Liver (tissue), 9 donors: ENCODE measurements around the gene TP53AIP1. TPM values are rescaled to one million over a fixed set of nuclear protein-coding genes. Genes with fewer than 3 reads are reported as not detected.

Experiments
- DNase-seq: peaks from one replicate; pipeline ENCODE4 v3.0.0-alpha.2; 2017; ENCODE audit warnings: low spot score
- H3K27ac ChIP-seq, 2 donors: one replicate each; pipeline ENCODE4 v1.7.0; 2013; ENCODE audit warnings: inconsistent platforms in 2 of 2, low read length in 2 of 2, control low read depth in 1 of 2, low read depth in 1 of 2, mild to moderate bottlenecking in 1 of 2
- H3K27me3 ChIP-seq, 4 donors: one replicate each; pipeline versions ENCODE4 v1.6.1 to v1.7.0; 2013; ENCODE audit warnings: low read length in 3 of 4, inconsistent platforms in 1 of 4, mild to moderate bottlenecking in 1 of 4, moderate library complexity in 1 of 4; ENCODE audit not compliant: control insufficient read depth in 4 of 4, insufficient read depth in 4 of 4
- H3K36me3 ChIP-seq, 4 donors: one replicate each; pipeline versions ENCODE4 v1.6.1 to v1.7.0; 2013; ENCODE audit warnings: low read length in 3 of 4, mild to moderate bottlenecking in 3 of 4, low read depth in 1 of 4, moderate library complexity in 1 of 4; ENCODE audit not compliant: control insufficient read depth in 4 of 4, insufficient read depth in 3 of 4
- H3K4me1 ChIP-seq, 4 donors: one replicate each; pipeline versions ENCODE4 v1.6.1 to v1.7.0; 2013; ENCODE audit warnings: low read length in 3 of 4, mild to moderate bottlenecking in 3 of 4, moderate library complexity in 1 of 4; ENCODE audit not compliant: control insufficient read depth in 4 of 4, insufficient read depth in 4 of 4
- H3K4me3 ChIP-seq, 3 donors: one replicate each; pipeline versions ENCODE4 v1.6.1 to v1.7.0; 2013; ENCODE audit warnings: low read length in 3 of 3, control low read depth in 1 of 3, low read depth in 1 of 3, mild to moderate bottlenecking in 1 of 3
- H3K9ac ChIP-seq, 2 donors: one replicate each; pipeline ENCODE4 v1.7.0; 2013; ENCODE audit warnings: low read length in 2 of 2, mild to moderate bottlenecking in 2 of 2, moderate library complexity in 2 of 2, control low read depth in 1 of 2, low read depth in 1 of 2
- H3K9me3 ChIP-seq, 4 donors: one replicate each; pipeline versions ENCODE4 v1.6.1 to v1.7.0; 2013; ENCODE audit warnings: low read length in 3 of 4; ENCODE audit not compliant: control insufficient read depth in 4 of 4
- FOXA1 ChIP-seq: IDR thresholded peaks from 2 replicates; pipeline ENCODE4 v1.6.1; 2016; ENCODE audit warnings: antibody characterized with exemption
- FOXA2 ChIP-seq: IDR thresholded peaks from 2 replicates; pipeline ENCODE4 v1.6.1; 2016; ENCODE audit warnings: antibody characterized with exemption
- GABPA ChIP-seq, 2 donors: IDR thresholded peaks in 1 of 2; conservative IDR thresholded peaks in 1 of 2; 2 replicates each; pipeline ENCODE4 v1.6.1; 2016; ENCODE audit warnings: antibody characterized with exemption in 2 of 2, mild to moderate bottlenecking in 1 of 2, moderate library complexity in 1 of 2
- HNF4A ChIP-seq, 2 donors: conservative IDR thresholded peaks; 2 replicates each; pipeline ENCODE4 v1.6.1; 2016; ENCODE audit warnings: antibody characterized with exemption in 2 of 2, mild to moderate bottlenecking in 2 of 2
- HNF4G ChIP-seq: IDR thresholded peaks from 2 replicates; pipeline ENCODE4 v1.6.1; 2016; ENCODE audit warnings: antibody characterized with exemption
- JUND ChIP-seq, 2 donors: IDR thresholded peaks; 2 replicates each; pipeline ENCODE4 v1.6.1; 2016; ENCODE audit warnings: antibody characterized with exemption in 2 of 2
- NR2F2 ChIP-seq: IDR thresholded peaks from 2 replicates; pipeline ENCODE4 v1.6.1; 2016; ENCODE audit warnings: antibody characterized with exemption
- RAD21 ChIP-seq, 2 donors: IDR thresholded peaks; 2 replicates each; pipeline ENCODE4 v1.6.1; 2016; ENCODE audit warnings: antibody characterized with exemption in 2 of 2, mild to moderate bottlenecking in 2 of 2
- RXRA ChIP-seq, 2 donors: IDR thresholded peaks; 2 replicates each; pipeline ENCODE4 v1.6.1; 2017 to 2018; ENCODE audit warnings: antibody characterized with exemption in 2 of 2, mild to moderate bottlenecking in 1 of 2
- SP1 ChIP-seq: IDR thresholded peaks from 2 replicates; pipeline ENCODE4 v1.6.1; 2018; ENCODE audit warnings: antibody characterized with exemption, mild to moderate bottlenecking
- TAF1 ChIP-seq: conservative IDR thresholded peaks from 2 replicates; pipeline ENCODE4 v1.6.1; 2016; ENCODE audit warnings: antibody characterized with exemption, mild to moderate bottlenecking
- YY1 ChIP-seq: IDR thresholded peaks from 2 replicates; pipeline ENCODE4 v1.6.1; 2016; ENCODE audit warnings: antibody characterized with exemption, mild to moderate bottlenecking
- WGBS: extraction: QIAGEN DNeasy Blood & Tissue Kit; methylation state at CpG from one replicate; pipeline ENCODE4 v1.1.7; 2013; 5-methylcytosine and 5-hydroxymethylcytosine counted together
- polyA plus RNA-seq, 2 donors: library from polyadenylated mRNA; stranded (reverse) in 1 of 2; unstranded in 1 of 2; fragments of 200-250 nt in 1 of 2; fragments of >200 nt in 1 of 2; fragmentation: Nextera tagmentation in 1 of 2; extraction: Ambion mirVana in 1 of 2; gene quantifications; one replicate each; pipeline versions ENCODE4 v1.2.1 to v1.2.3, GENCODE V29; 2013 to 2015
- total RNA-seq, 2 donors: library from RNA; depleted of rRNA; stranded (reverse); fragments of >200 nt; gene quantifications; one replicate each; pipeline ENCODE4 v1.2.3, GENCODE V29; 2014
- TF ChIP-seq, protein P1 (sequence below): IDR thresholded peaks from 2 replicates; pipeline ENCODE4 v1.6.1; 2016; ENCODE audit warnings: antibody characterized with exemption
- TF ChIP-seq, protein P2 (sequence below): fragments of 150-350 bp; IDR thresholded peaks from 2 replicates; pipeline ENCODE4 v1.5.1; 2017; ENCODE audit warnings: improper control_type of control experiment, low read depth, low read length; ENCODE audit not compliant: missing input control
- TF ChIP-seq, protein P3 (sequence below): IDR thresholded peaks from 2 replicates; pipeline ENCODE4 v1.6.1; 2016; ENCODE audit warnings: antibody characterized with exemption
- TF ChIP-seq, protein P4 (sequence below): IDR thresholded peaks from 2 replicates; pipeline ENCODE4 v1.6.1; 2016; ENCODE audit warnings: antibody characterized with exemption, mild to moderate bottlenecking
- TF ChIP-seq, protein P5 (sequence below): IDR thresholded peaks from 2 replicates; pipeline ENCODE4 v1.6.1; 2016; ENCODE audit warnings: antibody characterized with exemption
- donor health status: healthy.
- donor health status: healthy.
- donor health status: healthy.
- donor health status: healthy.
- donor health status: healthy.

The TP53AIP1 gene
- total and polyA plus RNA-seq, 4 donors = 0.08 TPM; not detected in 3

DNA sequence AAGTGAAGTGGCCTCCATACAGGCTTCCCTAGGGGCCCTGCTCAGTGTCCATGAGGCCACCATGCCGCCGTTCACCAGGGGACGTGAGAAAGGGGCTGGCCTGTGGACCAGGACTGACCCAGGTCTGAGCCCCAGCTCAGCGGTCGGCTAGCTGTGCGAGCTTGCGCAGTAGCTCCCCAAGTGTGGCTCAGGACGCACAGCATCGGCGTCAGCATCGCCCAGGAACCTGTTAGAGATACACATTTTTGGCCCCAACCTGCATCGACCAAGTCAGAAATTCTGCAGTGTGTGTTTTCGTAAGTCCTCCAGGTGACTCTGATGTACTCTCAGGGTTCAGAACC, 429 bp downstream of the TP53AIP1 start:
- no peak for DNase-seq
- Histone ChIP-seq H3K9ac (no peak overlapping the region), H3K36me3 (no peaks in the 10 kb centered on the region), H3K9me3 (no peaks in the 10 kb centered on the region), H3K4me1 (no peaks in the 10 kb centered on the region), H3K27me3 (no peaks in the 10 kb centered on the region), H3K27ac (no peak overlapping the region), H3K4me3 (no peak overlapping the region)
- no peak for TF ChIP-seq NR2F2
- TF ChIP-seq JUND (IDR thresholded peaks at IDR 0.05) = no peak
- TF ChIP-seq, protein P1, sequence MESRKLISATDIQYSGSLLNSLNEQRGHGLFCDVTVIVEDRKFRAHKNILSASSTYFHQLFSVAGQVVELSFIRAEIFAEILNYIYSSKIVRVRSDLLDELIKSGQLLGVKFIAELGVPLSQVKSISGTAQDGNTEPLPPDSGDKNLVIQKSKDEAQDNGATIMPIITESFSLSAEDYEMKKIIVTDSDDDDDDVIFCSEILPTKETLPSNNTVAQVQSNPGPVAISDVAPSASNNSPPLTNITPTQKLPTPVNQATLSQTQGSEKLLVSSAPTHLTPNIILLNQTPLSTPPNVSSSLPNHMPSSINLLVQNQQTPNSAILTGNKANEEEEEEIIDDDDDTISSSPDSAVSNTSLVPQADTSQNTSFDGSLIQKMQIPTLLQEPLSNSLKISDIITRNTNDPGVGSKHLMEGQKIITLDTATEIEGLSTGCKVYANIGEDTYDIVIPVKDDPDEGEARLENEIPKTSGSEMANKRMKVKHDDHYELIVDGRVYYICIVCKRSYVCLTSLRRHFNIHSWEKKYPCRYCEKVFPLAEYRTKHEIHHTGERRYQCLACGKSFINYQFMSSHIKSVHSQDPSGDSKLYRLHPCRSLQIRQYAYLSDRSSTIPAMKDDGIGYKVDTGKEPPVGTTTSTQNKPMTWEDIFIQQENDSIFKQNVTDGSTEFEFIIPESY = no peak
- TF ChIP-seq RXRA (IDR thresholded peaks at IDR 0.05) = no peak
- no peak for TF ChIP-seq RAD21 (IDR thresholded peaks at IDR 0.05)
- TF ChIP-seq HNF4G = no peak
- no peak for TF ChIP-seq TAF1
- TF ChIP-seq, protein P2, sequence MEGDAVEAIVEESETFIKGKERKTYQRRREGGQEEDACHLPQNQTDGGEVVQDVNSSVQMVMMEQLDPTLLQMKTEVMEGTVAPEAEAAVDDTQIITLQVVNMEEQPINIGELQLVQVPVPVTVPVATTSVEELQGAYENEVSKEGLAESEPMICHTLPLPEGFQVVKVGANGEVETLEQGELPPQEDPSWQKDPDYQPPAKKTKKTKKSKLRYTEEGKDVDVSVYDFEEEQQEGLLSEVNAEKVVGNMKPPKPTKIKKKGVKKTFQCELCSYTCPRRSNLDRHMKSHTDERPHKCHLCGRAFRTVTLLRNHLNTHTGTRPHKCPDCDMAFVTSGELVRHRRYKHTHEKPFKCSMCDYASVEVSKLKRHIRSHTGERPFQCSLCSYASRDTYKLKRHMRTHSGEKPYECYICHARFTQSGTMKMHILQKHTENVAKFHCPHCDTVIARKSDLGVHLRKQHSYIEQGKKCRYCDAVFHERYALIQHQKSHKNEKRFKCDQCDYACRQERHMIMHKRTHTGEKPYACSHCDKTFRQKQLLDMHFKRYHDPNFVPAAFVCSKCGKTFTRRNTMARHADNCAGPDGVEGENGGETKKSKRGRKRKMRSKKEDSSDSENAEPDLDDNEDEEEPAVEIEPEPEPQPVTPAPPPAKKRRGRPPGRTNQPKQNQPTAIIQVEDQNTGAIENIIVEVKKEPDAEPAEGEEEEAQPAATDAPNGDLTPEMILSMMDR = no peak
- 96% methylated on average over 13 of the region's 13 CpGs for WGBS

DNA sequence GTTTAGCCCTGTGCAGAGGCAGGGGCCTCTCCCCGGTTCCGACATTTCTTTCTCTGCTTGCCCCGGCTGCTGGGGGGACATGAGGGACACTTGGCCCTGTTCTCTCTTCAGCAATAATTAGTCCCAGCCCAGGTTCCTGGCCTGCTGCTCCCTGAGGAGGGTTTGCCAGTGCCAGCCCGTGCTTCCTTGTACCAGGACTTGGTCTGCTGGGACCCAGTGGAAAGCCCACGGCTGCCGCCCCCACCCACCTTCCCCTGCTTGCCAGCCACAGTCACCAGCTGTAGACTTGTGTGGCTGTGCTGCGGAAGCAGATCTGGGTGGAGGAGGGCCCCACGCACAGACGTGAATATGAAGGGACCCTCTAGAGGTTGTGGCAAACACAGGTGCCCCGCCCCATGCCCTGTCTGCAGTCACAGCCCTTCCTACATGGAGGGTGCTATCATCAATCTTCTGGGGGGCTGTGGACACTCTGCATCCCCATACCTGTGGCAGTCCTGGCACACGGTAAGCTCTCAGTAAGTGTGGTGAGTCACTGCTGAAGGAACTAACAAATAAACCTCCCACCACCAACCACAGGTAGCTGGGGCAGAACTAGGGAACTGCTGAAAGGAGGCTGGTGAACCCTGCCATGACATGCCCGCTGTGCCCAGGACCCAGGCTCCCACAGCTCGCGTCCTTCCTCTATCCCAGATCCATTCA, 949 bp downstream of the TP53AIP1 start:
- Histone ChIP-seq H3K9ac (no peak overlapping the region), H3K4me1 (no peaks in the 10 kb centered on the region), H3K4me3 (no peak overlapping the region), H3K36me3 (no peaks in the 10 kb centered on the region), H3K9me3 (no peaks in the 10 kb centered on the region), H3K27ac (no peak overlapping the region), H3K27me3 (no peaks in the 10 kb centered on the region)
- WGBS = 93% methylated on average over 14 of the region's 14 CpGs
- DNase-seq = no peak
- TF ChIP-seq, protein P3, sequence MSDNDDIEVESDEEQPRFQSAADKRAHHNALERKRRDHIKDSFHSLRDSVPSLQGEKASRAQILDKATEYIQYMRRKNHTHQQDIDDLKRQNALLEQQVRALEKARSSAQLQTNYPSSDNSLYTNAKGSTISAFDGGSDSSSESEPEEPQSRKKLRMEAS = no peak
- TF ChIP-seq FOXA1 (no peak), RXRA (IDR thresholded peaks at IDR 0.05) (no peak), JUND (IDR thresholded peaks at IDR 0.05) (no peak), SP1 (no peak), NR2F2 (no peak), HNF4A (conservative IDR thresholded peaks at IDR 0.05) (no peak), TAF1 (no peak), FOXA2 (no peak), YY1 (no peak), GABPA (IDR thresholded peaks at IDR 0.05 in 1 of 2, conservative IDR thresholded peaks at IDR 0.05 in 1 of 2) (no peak), RAD21 (IDR thresholded peaks at IDR 0.05) (no peak)
- TF ChIP-seq, protein P4, sequence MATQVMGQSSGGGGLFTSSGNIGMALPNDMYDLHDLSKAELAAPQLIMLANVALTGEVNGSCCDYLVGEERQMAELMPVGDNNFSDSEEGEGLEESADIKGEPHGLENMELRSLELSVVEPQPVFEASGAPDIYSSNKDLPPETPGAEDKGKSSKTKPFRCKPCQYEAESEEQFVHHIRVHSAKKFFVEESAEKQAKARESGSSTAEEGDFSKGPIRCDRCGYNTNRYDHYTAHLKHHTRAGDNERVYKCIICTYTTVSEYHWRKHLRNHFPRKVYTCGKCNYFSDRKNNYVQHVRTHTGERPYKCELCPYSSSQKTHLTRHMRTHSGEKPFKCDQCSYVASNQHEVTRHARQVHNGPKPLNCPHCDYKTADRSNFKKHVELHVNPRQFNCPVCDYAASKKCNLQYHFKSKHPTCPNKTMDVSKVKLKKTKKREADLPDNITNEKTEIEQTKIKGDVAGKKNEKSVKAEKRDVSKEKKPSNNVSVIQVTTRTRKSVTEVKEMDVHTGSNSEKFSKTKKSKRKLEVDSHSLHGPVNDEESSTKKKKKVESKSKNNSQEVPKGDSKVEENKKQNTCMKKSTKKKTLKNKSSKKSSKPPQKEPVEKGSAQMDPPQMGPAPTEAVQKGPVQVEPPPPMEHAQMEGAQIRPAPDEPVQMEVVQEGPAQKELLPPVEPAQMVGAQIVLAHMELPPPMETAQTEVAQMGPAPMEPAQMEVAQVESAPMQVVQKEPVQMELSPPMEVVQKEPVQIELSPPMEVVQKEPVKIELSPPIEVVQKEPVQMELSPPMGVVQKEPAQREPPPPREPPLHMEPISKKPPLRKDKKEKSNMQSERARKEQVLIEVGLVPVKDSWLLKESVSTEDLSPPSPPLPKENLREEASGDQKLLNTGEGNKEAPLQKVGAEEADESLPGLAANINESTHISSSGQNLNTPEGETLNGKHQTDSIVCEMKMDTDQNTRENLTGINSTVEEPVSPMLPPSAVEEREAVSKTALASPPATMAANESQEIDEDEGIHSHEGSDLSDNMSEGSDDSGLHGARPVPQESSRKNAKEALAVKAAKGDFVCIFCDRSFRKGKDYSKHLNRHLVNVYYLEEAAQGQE = no peak
- TF ChIP-seq, protein P2 = no peak
- TF ChIP-seq, protein P1 = no peak
- TF ChIP-seq, protein P5, sequence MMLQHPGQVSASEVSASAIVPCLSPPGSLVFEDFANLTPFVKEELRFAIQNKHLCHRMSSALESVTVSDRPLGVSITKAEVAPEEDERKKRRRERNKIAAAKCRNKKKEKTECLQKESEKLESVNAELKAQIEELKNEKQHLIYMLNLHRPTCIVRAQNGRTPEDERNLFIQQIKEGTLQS = no peak
